ENCODE measurements around the gene SLC25A19. TPM values are rescaled to one million over a fixed set of nuclear protein-coding genes. Genes with fewer than 3 reads are reported as not detected.
A peak's percentile ranks its signal among the peaks of the same experiment; 100 is the strongest.

The SLC25A19 gene
- total and polyA plus RNA-seq, 9 of the 15 experiments (the other 6 are each of a cell fraction or from before 2014, with no cell fraction given), result 33.4 to 76.6 (median 55.3) TPM

DNA sequence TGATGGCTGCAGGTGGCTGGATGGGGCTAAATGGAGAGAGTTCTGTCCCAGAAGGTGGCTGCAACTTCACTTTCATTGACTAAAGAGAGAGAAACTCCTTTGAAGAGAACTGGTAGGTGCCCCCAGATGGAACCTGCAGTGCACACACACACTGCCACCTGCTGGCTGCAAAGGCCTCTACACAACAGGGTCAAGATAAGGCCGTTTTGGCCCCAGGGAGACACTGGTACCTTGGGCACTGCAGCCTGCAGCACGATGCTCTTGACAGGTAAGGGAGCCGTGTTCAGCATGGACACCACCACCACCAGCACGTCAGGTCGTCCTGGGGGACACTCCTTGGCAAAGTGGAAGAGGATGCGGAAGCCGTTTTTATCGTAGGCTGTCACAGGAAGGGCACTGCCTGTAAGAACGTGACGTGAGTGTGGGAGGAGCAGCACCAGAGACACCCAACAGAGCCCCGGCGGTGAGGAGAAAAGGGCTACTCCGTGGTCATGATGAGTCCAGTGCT is 50.5 kb downstream of the SLC25A19 start (continued):
- TF ChIP-seq, protein P1, sequence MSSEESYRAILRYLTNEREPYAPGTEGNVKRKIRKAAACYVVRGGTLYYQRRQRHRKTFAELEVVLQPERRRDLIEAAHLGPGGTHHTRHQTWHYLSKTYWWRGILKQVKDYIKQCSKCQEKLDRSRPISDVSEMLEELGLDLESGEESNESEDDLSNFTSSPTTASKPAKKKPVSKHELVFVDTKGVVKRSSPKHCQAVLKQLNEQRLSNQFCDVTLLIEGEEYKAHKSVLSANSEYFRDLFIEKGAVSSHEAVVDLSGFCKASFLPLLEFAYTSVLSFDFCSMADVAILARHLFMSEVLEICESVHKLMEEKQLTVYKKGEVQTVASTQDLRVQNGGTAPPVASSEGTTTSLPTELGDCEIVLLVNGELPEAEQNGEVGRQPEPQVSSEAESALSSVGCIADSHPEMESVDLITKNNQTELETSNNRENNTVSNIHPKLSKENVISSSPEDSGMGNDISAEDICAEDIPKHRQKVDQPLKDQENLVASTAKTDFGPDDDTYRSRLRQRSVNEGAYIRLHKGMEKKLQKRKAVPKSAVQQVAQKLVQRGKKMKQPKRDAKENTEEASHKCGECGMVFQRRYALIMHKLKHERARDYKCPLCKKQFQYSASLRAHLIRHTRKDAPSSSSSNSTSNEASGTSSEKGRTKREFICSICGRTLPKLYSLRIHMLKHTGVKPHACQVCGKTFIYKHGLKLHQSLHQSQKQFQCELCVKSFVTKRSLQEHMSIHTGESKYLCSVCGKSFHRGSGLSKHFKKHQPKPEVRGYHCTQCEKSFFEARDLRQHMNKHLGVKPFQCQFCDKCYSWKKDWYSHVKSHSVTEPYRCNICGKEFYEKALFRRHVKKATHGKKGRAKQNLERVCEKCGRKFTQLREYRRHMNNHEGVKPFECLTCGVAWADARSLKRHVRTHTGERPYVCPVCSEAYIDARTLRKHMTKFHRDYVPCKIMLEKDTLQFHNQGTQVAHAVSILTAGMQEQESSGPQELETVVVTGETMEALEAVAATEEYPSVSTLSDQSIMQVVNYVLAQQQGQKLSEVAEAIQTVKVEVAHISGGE (CRISPR knock-in tag; IDR thresholded peaks at IDR 0.05), result no peak
- no peak for TF ChIP-seq ZEB2 (IDR thresholded peaks at IDR 0.05)
- peak; percentile 58 for TF ChIP-seq POLR2A (conservative IDR thresholded peaks at IDR 0.05)
- 0 out of 2 replicates have a peak, but pooled peaks have one; percentile 42 for TF ChIP-seq ZSCAN29 (IDR thresholded peaks at IDR 0.05)
- TF ChIP-seq CBX8 (IDR thresholded peaks at IDR 0.05; ENCODE audit: borderline replicate concordance, extremely low read depth, low read depth, low read length, poor library complexity, severe bottlenecking), result no peak
- TF ChIP-seq DLX4 (CRISPR knock-in tag; IDR thresholded peaks at IDR 0.05), result no peak
- TF ChIP-seq POLR3G (IDR thresholded peaks at IDR 0.05; ENCODE audit: extremely low read depth, insufficient read length, insufficient replicate concordance), result no peak
- TF ChIP-seq TFAP4 (CRISPR knock-in tag; IDR thresholded peaks at IDR 0.05; ENCODE audit: borderline replicate concordance), result peak; percentile 19; the same call in 1 of the 2 replicates
- no peak for TF ChIP-seq PTTG1 (tag; IDR thresholded peaks at IDR 0.05; ENCODE audit: low read depth)
- TF ChIP-seq SP1 (CRISPR knock-in tag; IDR thresholded peaks at IDR 0.05), result peak; percentile 57; the same call in 1 of the 2 replicates
- TF ChIP-seq FOXK2 (conservative IDR thresholded peaks at IDR 0.05 in 1 of 2, IDR thresholded peaks at IDR 0.05 in 1 of 2; ENCODE audit: low read depth in 2 of 2), result no peak
- peak; percentile 41 to 78 for TF ChIP-seq RAD21 (CRISPR knock-in tag; conservative IDR thresholded peaks at IDR 0.05 in 1 of 2, IDR thresholded peaks at IDR 0.05 in 1 of 2)
- TF ChIP-seq RBFOX2 (IDR thresholded peaks at IDR 0.05; ENCODE audit: low read depth, low read length), result no peak; the same call in 1 of the 2 replicates
- TF ChIP-seq POLR2G (IDR thresholded peaks at IDR 0.05; ENCODE audit: low read depth, low read length), result peak; percentile 54
- TF ChIP-seq SUPT5H (IDR thresholded peaks at IDR 0.05), result peak; percentile 60
- TF ChIP-seq RBM39 (optimal IDR thresholded peaks at IDR 0.05; ENCODE audit: low read depth, low read length), result no peak
- TF ChIP-seq SMC3 (conservative IDR thresholded peaks at IDR 0.05; ENCODE audit: insufficient read depth, low read depth, low read length), result peak; percentile 59
